HepG2 (cell line): ENCODE measurements around the gene CA10. TPM values are rescaled to one million over a fixed set of nuclear protein-coding genes. Genes with fewer than 3 reads are reported as not detected.

ENCODE experiments used
- ATAC-seq: fragments of 200-7000 bp; cut with Tn5 transposase; 3 replicates; pipeline ENCODE4 v1.9.1; 2020; ENCODE audit warnings: mild to moderate bottlenecking, moderate library complexity
- BruUV-seq: library from RNA; stranded (reverse); fragments of 400-500 nt; replicated peaks from 2 replicates; lab custom pipeline; 2021; lab: Mats Ljungman, UMichigan
- CTCF ChIA-PET: fragments of 300-600 bp; formaldehyde crosslinking; extraction: SDS; loops from one replicate; lab custom pipeline; 2021; ENCODE audit warnings: low total read pairs, inconsistent platforms, low intra/inter-chr PET ratio; lab: Yijun Ruan, JAX
- POLR2A ChIA-PET: fragments of 350-600 bp; sonication (Branson Sonifier 250); formaldehyde crosslinking; loops from one replicate; lab custom pipeline; 2020; ENCODE audit warnings: antibody characterized with exemption, inconsistent platforms; lab: Yijun Ruan, JAX
- DNase-seq: peaks from one replicate; pipeline ENCODE4 v3.0.0-alpha.2; 2015; ENCODE audit warnings: low spot score
- FAIRE-seq: peaks from 3 replicates; lab custom pipeline; 2011; peaks lifted over from hg19 to GRCh38; lab: Jason Lieb, UNC
- H2AFZ ChIP-seq: one replicate; pipeline ENCODE4 v1.6.1; 2011; ENCODE audit warnings: low read length, inconsistent platforms
- H3K27ac ChIP-seq: fragments of 300-600 bp; 3 replicates; pipeline ENCODE4 v1.8.0; 2011; ENCODE audit warnings: mixed run types, mild to moderate bottlenecking, mixed read lengths, low read length, inconsistent platforms; ENCODE audit not compliant: insufficient read depth; ENCODE audit errors: extremely low read length
- H3K27me3 ChIP-seq, 2 experiments: fragments of 200-600 bp in 1 of 2; 2 replicates in 1 of 2; 3 replicates in 1 of 2; pipeline versions ENCODE4 v1.6.0 to v1.8.0; 2011; ENCODE audit warnings: low read length in 2 of 2, mild to moderate bottlenecking in 2 of 2, moderate library complexity in 2 of 2, inconsistent platforms in 1 of 2; ENCODE audit not compliant: insufficient read depth in 2 of 2, control insufficient read depth in 1 of 2
- H3K36me3 ChIP-seq, 2 experiments: fragments of 200-600 bp in 1 of 2; replicated peaks in 1 of 2; 2 replicates in 1 of 2; 3 replicates in 1 of 2; pipeline versions ENCODE4 v1.5.1 to v1.8.0; 2011; ENCODE audit warnings: low read length in 2 of 2, inconsistent platforms in 1 of 2; ENCODE audit not compliant: insufficient read depth in 2 of 2, control insufficient read depth in 1 of 2
- H3K4me1 ChIP-seq: 2 replicates; pipeline ENCODE4 v1.5.1; 2012; ENCODE audit warnings: low read length, inconsistent platforms; ENCODE audit not compliant: insufficient read depth
- H3K4me2 ChIP-seq: 2 replicates; pipeline ENCODE4 v1.6.0; 2011; ENCODE audit warnings: low read depth, low read length, inconsistent platforms
- H3K4me3 ChIP-seq, 3 experiments: fragments of 200-600 bp in 1 of 3; sonication (generic), shearing (Covaris generic) in 1 of 3; replicated peaks in 1 of 3; 2 replicates each; pipeline ENCODE4 v1.5.1; 2011 to 2016; ENCODE audit warnings: low read length in 3 of 3, inconsistent platforms in 2 of 3, low read depth in 2 of 3, mild to moderate bottlenecking in 2 of 3, control low read depth in 1 of 3, mixed read lengths in 1 of 3; ENCODE audit not compliant: insufficient read depth in 1 of 3
- H3K79me2 ChIP-seq: one replicate; pipeline ENCODE4 v1.6.1; 2011; ENCODE audit warnings: low read length, inconsistent platforms; ENCODE audit not compliant: insufficient read depth
- H3K9ac ChIP-seq: 2 replicates; pipeline ENCODE4 v1.6.0; 2011; ENCODE audit warnings: mild to moderate bottlenecking, low read depth, low read length, inconsistent platforms; ENCODE audit not compliant: insufficient read depth
- H3K9me3 ChIP-seq: 2 replicates; pipeline ENCODE4 v1.5.1; 2012; ENCODE audit warnings: mild to moderate bottlenecking, low read length
- H4K20me1 ChIP-seq: 2 replicates; pipeline ENCODE4 v1.6.0; 2011; ENCODE audit warnings: inconsistent platforms, mild to moderate bottlenecking, low read length, moderate library complexity; ENCODE audit not compliant: insufficient read depth
- BORCS8-MEF2B ChIP-seq: sonication (generic); formaldehyde crosslinking; IDR thresholded peaks from 2 replicates; pipeline ENCODE4 v1.8.0; 2022; ENCODE audit warnings: mild to moderate bottlenecking, missing genetic modification reagents
- CBX5 ChIP-seq: sonication (generic); formaldehyde crosslinking; IDR thresholded peaks from 2 replicates; pipeline ENCODE4 v1.4.0; 2020; ENCODE audit warnings: missing genetic modification reagents, borderline replicate concordance
- ELF3 ChIP-seq: IDR thresholded peaks from 2 replicates; pipeline ENCODE4 v1.6.1; 2016; ENCODE audit warnings: missing genetic modification reagents, missing compliant biosample characterization
- ESRRA ChIP-seq: sonication (generic); formaldehyde crosslinking; IDR thresholded peaks from 2 replicates; pipeline ENCODE4 v1.5.1; 2020; ENCODE audit warnings: mild to moderate bottlenecking, low read depth, missing genetic modification reagents
- FOSL2 ChIP-seq: sonication (generic); formaldehyde crosslinking; IDR thresholded peaks from 2 replicates; pipeline ENCODE4 v1.4.0; 2020; ENCODE audit warnings: missing genetic modification reagents
- FUBP1 ChIP-seq: sonication (generic); formaldehyde crosslinking; IDR thresholded peaks from 2 replicates; pipeline ENCODE4 v1.5.1; 2020; ENCODE audit warnings: missing genetic modification reagents, mild to moderate bottlenecking, borderline replicate concordance
- PBX2 ChIP-seq: IDR thresholded peaks from 2 replicates; pipeline ENCODE4 v1.6.1; 2016; ENCODE audit warnings: control low read depth
- SPEN ChIP-seq: sonication (generic); formaldehyde crosslinking; IDR thresholded peaks from 2 replicates; pipeline ENCODE4 v1.5.1; 2020; ENCODE audit warnings: low read depth, mild to moderate bottlenecking, missing genetic modification reagents
- ZBTB14 ChIP-seq: sonication (generic); formaldehyde crosslinking; IDR thresholded peaks from 2 replicates; pipeline ENCODE4 v1.4.0; 2020; ENCODE audit warnings: missing genetic modification reagents
- ZNF274 ChIP-seq: sonication (generic); formaldehyde crosslinking; IDR thresholded peaks from 2 replicates; pipeline ENCODE4 v1.5.1; 2020; ENCODE audit warnings: mild to moderate bottlenecking, missing genetic modification reagents
- ZNF367 ChIP-seq: sonication (generic); formaldehyde crosslinking; IDR thresholded peaks from 2 replicates; pipeline ENCODE4 v1.4.0; 2020; ENCODE audit warnings: missing genetic modification reagents, borderline replicate concordance
- ZNF768 ChIP-seq: sonication (generic); formaldehyde crosslinking; IDR thresholded peaks from 2 replicates; pipeline ENCODE4 v1.4.0; 2020; ENCODE audit warnings: missing genetic modification reagents
- WGBS: methylation state at CpG from one replicate; pipeline ENCODE4 v1.1.6; 2017; ENCODE audit warnings: low lambda C conversion rate; 5-methylcytosine and 5-hydroxymethylcytosine counted together
- in situ Hi-C: cut with HindIII; loops from 2 replicates; pipeline ENCODE4 v1.10.0; 2017; ENCODE audit warnings: low pct_unique_long_range_greater_than_20kb; ENCODE audit not compliant: extremely low pct_ligation_motif_present
- intact Hi-C: fragments of 100-400 bp; cut with micrococcal nuclease; formaldehyde crosslinking; loops from one replicate; pipeline ENCODE4 v1.10.0; 2022; ENCODE audit not compliant: unreplicated experiment
- polyA plus RNA-seq, 8 experiments: library from polyadenylated mRNA; depleted of rRNA in 3 of 8; stranded (reverse) in 7 of 8; unstranded in 1 of 8; fragments of >200 nt; fragmentation: Illumina TruSeq in 4 of 8; extraction: Trizol in 4 of 8; gene quantifications; 2 replicates each; pipeline versions ENCODE4 v1.2.1 to v1.2.3, GENCODE V29; 2011 to 2016; ENCODE audit warnings: low read depth in 4 of 8, missing spikeins in 1 of 8, mixed read lengths in 1 of 8; ENCODE audit not compliant: insufficient read depth in 1 of 8
- total RNA-seq, 5 experiments: library from RNA; depleted of rRNA; stranded (reverse); fragments of >200 nt; fragmentation: Illumina TruSeq; extraction: Trizol; gene quantifications; 2 replicates each; pipeline ENCODE4 v1.2.3, GENCODE V29; 2016; ENCODE audit warnings: low read depth in 1 of 5
- TF ChIP-seq, protein P1 (sequence below): sonication (generic); formaldehyde crosslinking; IDR thresholded peaks from 2 replicates; pipeline ENCODE4 v1.5.0; 2020; ENCODE audit warnings: missing genetic modification reagents, mild to moderate bottlenecking, borderline replicate concordance
- TF ChIP-seq, protein P2 (sequence below): IDR thresholded peaks from 2 replicates; pipeline ENCODE4 v1.6.1; 2016; ENCODE audit warnings: mild to moderate bottlenecking, missing biosample characterization, missing genetic modification reagents

The CA10 gene
- total and polyA plus RNA-seq, 2 of the 13 experiments (the other 11 are each of a cell fraction or from before 2014, with no cell fraction given) = not detected

DNA sequence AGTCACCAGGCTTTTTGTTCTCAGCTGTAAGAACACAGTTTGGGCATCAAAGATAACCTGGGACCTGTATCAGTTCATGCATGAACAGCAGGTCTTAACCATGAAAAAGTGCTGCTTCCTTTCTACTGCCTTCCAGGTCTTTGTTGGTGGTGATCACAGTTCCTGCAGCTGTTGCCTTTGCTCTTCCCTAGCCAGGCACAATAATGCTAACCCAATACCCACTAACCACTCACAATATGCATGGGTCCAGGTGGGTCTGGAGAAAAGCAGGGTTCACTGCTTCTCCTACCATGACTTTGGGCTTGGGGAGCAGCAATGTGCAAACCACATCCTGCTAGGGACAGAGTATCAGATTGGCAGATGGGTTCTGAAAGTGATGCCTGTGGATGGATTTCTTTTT lies 501.3 kb downstream of the CA10 start:
- H2AFZ ChIP-seq = no peak overlapping the region
- H3K79me2 ChIP-seq = no peaks in the 10 kb centered on the region
- ChIA-PET POLR2A (no interaction called here), CTCF (no interaction called here)
- no peaks in the 10 kb centered on the region for H4K20me1 ChIP-seq
- no peak overlapping the region for H3K27ac ChIP-seq
- no peaks in the 10 kb centered on the region; a peak in 1 of 5 replicates for H3K27me3 ChIP-seq
- no peak overlapping the region for H3K4me2 ChIP-seq
- H3K9me3 ChIP-seq = no peaks in the 10 kb centered on the region
- FAIRE-seq (no peak), DNase-seq (no peak), ATAC-seq (no peak)
- TF ChIP-seq FOSL2 = no peak
- no peak for TF ChIP-seq ZNF274 (CRISPR knock-in tag)
- no peak overlapping the region for H3K9ac ChIP-seq
- in situ Hi-C loops = no loop called here
- H3K4me1 ChIP-seq = no peaks in the 10 kb centered on the region
- no TSS peak for BruUV-seq
- H3K36me3 ChIP-seq = no peaks in the 10 kb centered on the region
- no peak overlapping the region for H3K4me3 ChIP-seq
- intact Hi-C loops = no loop called here

- 3% methylated on average over 5 of the region's 5 CpGs for WGBS
- Histone ChIP-seq H3K4me3 (no peak overlapping the region), H2AFZ (no peak overlapping the region), H3K27ac (no peak overlapping the region), H3K9me3 (no peaks in the 10 kb centered on the region), H3K4me1 (no peaks in the 10 kb centered on the region), H4K20me1 (no peaks in the 10 kb centered on the region), H3K79me2 (no peaks in the 10 kb centered on the region), H3K27me3 (no peaks in the 10 kb centered on the region; a peak in 2 of 5 replicates), H3K4me2 (no peak overlapping the region), H3K36me3 (no peaks in the 10 kb centered on the region), H3K9ac (no peak overlapping the region)
- BruUV-seq = no TSS peak
- ChIA-PET POLR2A (no interaction called here), CTCF (no interaction called here)
- in situ Hi-C loops = no loop called here
- FAIRE-seq (no peak), DNase-seq (no peak), ATAC-seq (no peak)
- TF ChIP-seq FUBP1 (no peak), CBX5 (no peak), ZNF768 (CRISPR knock-in tag) (no peak), PBX2 (CRISPR knock-in tag) (no peak), ELF3 (CRISPR knock-in tag) (no peak), SPEN (CRISPR knock-in tag) (no peak), ZBTB14 (CRISPR knock-in tag) (no peak), ESRRA (CRISPR knock-in tag) (no peak), ZNF367 (CRISPR knock-in tag) (no peak), BORCS8-MEF2B (CRISPR knock-in tag) (no peak)
- TF ChIP-seq, protein P1, sequence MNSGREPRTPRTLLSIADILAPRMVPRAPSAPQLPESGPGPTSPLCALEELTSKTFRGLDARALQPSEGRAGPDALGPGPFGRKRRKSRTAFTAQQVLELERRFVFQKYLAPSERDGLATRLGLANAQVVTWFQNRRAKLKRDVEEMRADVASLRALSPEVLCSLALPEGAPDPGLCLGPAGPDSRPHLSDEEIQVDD (CRISPR knock-in tag) = no peak
- TF ChIP-seq, protein P2, sequence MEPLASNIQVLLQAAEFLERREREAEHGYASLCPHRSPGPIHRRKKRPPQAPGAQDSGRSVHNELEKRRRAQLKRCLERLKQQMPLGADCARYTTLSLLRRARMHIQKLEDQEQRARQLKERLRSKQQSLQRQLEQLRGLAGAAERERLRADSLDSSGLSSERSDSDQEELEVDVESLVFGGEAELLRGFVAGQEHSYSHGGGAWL = no peak
- intact Hi-C loops = no loop called here
Measured at GRCh38 chr17:51653878-51654277, 504.6 kb downstream of the CA10 start.
